ENCODE data around the gene XPNPEP3.
A peak's percentile ranks its signal among the peaks of the same experiment; 100 is the strongest.
"Not testable (repeated sequence)": the region's sequence is repeated elsewhere in the genome, so short reads cannot be mapped to it uniquely, and the experiment has no call there.

Gene XPNPEP3

GRCh38 chr22:40857309-40857855 is 434 bp downstream of the XPNPEP3 start:
- FAIRE-seq: no peak

GRCh38 chr22:40862013-40862412 is 5.1 kb downstream of the XPNPEP3 start, which contains the start of gene DNAJB7:
TSS of gene DNAJB7 (minus strand) at chr22:40862113. CDS start at chr22:40861994, 119 bp downstream.
- FAIRE-seq: no peak

GRCh38 chr22:40862537-40862936 is 5.6 kb downstream of the XPNPEP3 start:
- no peak for FAIRE-seq

GRCh38 chr22:40867109-40867508 is 10.2 kb downstream of the XPNPEP3 start:
- FAIRE-seq: no peak

DNA sequence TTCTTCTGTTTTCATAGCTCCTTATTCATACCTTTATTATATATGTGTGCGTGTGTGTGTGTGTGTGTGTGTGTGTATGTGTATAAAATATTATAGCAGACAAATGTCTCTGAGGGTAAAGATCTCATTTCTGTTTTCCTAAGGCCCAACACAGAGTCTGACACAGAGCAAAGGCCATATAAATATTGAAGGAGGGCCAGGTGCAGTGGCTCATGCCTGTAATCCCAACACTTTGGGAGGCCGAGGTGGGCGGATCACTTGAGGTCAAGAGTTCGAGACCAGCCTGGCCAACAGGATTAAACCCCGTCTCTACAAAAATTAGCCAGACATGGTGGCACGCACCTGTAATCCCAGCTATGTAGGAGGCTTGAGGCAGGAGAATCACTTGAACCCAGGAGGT is 11.4 kb downstream of the XPNPEP3 start:
- not testable (repeated sequence) for FAIRE-seq

GRCh38 chr22:40874016-40874415 is 17.1 kb downstream of the XPNPEP3 start:
- FAIRE-seq: no peak

DNA sequence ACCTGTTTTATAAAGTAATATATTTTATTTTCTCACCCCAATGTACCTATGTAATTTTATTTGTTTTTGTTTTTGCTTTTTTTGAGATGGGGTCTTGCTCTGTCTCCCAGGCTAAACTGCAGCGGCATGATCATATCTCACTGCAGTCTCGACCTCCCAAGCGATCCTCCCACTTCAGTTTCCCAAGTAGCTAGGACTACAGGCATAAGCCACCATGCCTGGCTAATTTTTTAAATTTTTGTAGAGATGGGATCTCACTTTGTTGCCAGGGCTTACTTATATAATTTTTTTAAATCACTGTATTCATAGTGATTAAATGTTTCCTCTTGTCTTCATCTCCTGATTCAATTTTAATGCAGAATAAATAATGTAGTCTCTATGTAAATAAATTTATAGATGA is 18.2 kb downstream of the XPNPEP3 start:
- no peak for FAIRE-seq

- FAIRE-seq: no peak
Observed at GRCh38 chr22:40876907-40877306, 20.0 kb downstream of the XPNPEP3 start.

DNA sequence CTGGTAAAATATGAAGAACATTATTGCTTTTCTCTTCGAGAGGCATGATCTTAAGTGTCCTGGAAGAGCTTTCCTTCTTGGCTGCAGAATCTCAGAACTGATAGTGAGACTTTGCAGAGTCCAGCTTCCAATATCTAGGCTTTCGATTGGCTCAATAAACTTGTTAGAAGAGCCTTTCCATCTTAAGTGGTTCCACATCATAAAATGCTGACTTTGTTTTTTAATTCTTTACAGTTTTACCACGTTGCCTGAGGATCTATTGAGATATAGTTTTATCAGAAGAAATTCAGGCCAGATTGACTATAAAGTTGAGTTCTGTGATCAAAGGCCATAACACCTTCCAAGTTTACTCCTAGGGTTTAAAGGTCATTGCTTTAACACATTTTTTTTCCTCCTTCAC is 20.5 kb downstream of the XPNPEP3 start:
- FAIRE-seq: no peak

- no peak for FAIRE-seq
Observed at GRCh38 chr22:40878922-40879321, 22.0 kb downstream of the XPNPEP3 start.

DNA sequence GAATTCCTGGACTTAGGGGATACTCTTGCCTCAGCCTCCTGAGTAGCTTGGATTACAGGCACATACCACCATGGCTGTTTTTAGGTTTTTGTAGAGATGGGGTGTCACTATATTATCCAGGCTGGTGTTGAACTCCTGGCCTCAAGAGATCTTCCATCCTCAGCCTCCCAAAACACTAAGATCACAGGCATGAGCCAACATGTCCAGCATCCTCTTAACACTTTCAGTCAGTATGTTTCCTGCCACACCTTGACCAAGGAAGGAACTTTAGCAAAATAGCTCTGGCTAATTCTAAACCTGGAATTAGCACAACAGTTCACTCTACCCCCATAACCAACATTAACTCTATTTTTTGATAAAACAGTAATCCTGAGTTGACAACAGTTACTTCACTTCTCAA is 32.2 kb downstream of the XPNPEP3 start:
- FAIRE-seq: no peak

- no peak for FAIRE-seq
Observed at GRCh38 chr22:40890881-40891280, 33.9 kb downstream of the XPNPEP3 start.

DNA sequence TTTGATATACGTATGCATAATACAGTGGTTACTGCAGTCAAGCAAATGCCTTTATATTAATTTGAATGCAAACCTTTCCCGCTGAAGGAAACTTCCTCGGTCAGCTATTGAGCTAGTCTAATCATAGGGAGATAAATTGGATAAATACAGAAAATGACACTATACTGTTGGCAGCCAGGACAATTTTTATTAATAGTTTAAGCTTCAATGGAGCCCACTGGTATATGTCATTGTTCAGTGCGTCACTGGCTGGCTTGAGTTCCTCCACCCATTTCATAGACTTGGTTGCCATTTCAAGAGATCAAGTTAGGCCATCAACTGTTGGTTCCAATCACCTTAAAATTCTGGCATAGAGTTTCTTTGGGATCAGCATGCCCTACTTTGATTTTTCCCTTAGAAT is 37.5 kb downstream of the XPNPEP3 start:
- FAIRE-seq: no peak

DNA sequence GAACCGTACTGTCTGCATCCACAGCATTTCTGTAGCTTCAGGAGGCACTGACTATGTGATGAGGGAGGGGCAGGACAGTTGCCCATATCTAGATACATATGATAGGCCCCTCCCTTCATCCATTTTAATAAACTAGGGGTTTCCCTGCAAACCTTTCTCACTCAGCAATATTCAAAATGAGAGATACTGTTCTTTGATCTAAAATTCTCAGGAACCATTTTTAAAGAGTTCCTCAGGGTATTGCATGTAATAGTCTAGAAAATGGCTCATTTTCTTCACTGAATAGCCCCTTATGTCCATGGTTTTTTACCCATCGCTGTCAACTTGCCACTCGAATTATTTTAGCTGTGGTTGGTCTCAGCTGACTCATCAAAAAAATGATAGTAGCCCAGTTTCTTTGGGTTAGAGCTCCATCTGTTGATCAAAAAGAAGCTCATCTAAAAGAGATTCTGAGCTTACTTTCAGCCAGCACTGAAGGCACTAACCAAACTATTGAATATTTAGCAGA is 42.0 kb downstream of the XPNPEP3 start:
- FAIRE-seq: peak; percentile 77

- FAIRE-seq: no peak
Observed at GRCh38 chr22:40904101-40904500, 47.2 kb downstream of the XPNPEP3 start.

DNA sequence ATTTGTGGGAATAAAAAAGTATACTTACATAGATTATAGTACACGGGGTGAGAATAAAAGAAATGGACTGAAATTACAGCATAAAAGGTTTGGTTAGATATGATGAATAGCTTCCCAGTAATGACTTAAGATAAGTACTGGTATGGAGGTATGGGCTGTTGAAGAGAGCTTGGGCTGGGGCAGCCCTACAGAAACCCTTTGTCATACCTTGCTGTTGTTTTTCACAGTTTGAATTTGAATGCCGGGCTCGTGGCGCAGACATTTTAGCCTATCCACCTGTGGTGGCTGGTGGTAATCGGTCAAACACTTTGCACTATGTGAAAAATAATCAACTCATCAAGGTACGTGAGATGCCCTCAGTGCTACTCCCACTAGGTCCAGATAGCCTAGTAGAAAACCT is 51.9 kb downstream of the XPNPEP3 start:
- FAIRE-seq: no peak

DNA sequence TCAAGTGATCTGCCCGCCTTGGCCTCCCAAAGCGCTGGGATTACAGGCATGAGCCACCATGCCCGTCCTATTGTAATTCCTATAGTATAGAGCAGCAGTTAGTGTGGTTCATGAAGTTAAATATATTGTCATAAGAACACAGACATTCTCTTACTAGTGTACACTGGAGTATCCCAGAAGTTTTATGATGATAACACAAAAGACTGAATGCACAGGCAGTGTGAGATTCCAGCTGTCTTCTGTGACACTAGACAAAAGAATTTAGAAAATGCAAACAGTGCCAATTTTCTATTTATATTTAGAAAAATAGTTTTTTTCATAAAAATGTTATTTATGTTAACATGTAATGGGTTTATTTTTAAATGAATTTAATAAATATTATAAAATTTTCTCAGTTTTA is 54.8 kb downstream of the XPNPEP3 start:
- FAIRE-seq: peak; percentile 74

GRCh38 chr22:40912987-40913386 is 56.0 kb downstream of the XPNPEP3 start:
- not testable (repeated sequence) for FAIRE-seq

- no peak for FAIRE-seq
Observed at GRCh38 chr22:40919446-40919845, 62.5 kb downstream of the XPNPEP3 start.

DNA sequence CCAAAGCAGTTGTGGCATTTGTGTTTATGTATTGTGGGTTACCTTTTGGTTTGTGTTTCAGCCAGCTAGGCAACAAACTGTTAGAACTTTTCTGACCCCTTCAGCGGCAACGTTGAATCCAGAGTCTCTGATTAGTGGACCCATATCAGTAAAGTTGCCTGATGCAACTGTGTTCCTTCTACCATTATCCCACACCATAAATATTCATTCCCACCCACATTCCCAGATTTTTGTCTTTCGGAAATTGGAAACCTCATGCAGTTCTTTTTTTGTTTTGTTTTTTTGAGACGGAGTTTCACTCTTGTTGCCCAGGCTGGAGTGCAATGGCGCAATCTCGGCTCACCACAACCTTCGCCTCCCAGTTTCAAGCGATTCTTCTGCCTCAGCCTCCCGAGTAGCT is 63.6 kb downstream of the XPNPEP3 start:
- no peak for FAIRE-seq

DNA sequence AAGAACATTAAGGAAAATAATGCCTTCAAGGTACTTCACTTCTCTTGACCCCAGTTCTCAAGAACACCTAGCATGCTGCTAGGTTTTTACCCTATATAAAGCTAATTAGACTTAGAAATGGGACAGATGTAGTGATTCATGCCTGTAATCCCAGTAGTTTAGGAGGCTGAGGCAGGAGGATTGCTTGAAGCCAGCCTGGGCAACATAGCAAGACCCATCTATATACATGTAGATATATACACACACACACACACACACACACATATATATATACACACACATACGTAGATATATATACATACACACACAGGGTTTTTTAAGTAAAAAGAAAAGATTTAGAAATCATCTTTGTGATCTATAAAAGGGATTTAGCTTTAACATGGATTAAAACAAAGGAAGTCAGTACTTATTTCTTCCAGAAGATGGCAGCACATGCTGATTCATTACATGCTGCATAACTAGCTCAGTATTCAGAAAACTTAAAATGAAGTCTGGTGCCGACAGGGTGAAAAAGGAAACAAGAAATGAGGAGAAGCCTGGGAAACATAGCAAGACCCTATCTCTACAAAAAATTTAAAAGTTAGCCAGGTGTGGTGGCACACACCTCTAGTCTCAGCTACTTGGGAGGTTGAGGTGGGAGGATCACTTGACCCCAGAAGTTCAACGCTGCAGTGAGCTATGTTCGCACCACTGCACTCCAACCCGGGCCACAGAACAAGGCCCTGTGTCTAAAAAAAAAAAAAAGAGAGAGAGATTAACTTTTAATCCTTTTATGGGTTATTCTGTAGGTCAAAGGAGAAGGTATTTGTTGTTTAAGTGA is 65.7 kb downstream of the XPNPEP3 start:
- peak; percentile 87 for FAIRE-seq

GRCh38 chr22:40928657-40929056 is 71.7 kb downstream of the XPNPEP3 start:
- no peak for FAIRE-seq

GRCh38 chr22:40932396-40932795 is 75.4 kb downstream of the XPNPEP3 start:
- no peak for FAIRE-seq

DNA sequence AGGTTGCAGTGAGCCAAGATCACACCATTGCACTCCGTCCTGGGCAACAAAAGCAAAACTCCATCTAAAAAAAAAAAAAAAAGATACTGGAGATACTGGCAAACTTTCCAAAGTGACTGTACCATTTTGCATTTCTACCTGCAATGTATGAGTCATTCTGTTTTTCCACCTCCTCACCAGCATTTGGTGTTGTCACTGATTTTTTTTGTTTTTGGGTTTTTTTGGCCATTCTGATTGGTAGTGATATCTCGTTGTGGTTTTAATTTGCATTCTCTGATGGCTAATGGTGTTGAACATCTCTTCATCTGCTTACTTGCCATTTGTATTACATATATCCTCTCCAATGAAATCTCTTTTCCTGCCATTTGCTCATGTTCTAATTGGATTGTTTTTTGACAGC is 82.3 kb downstream of the XPNPEP3 start:
- no peak for FAIRE-seq

Measured in endometrium (tissue), 2 donors.